RWPE2 (cell line): ENCODE measurements around the gene PTCH1.

ENCODE experiments used
- ATAC-seq: fragments of 200-7000 bp; cut with Tn5 transposase; 3 replicates; pipeline ENCODE4 v1.9.1; 2021; ENCODE audit warnings: low read depth
- DNase-seq: peaks from one replicate; pipeline ENCODE4 v3.0.0-alpha.2; 2020; ENCODE audit warnings: low spot score
- H3K27ac ChIP-seq: fragments of 450-650 bp; 2 replicates; pipeline ENCODE4 v1.5.1; 2017; ENCODE audit warnings: mild to moderate bottlenecking; ENCODE audit not compliant: poor library complexity, severe bottlenecking
- H3K27me3 ChIP-seq: fragments of 250-450 bp; sonication (Bioruptor Pico); 2 replicates; pipeline ENCODE4 v1.5.1; 2021; ENCODE audit warnings: mild to moderate bottlenecking, moderate library complexity; ENCODE audit not compliant: insufficient read depth, poor library complexity, severe bottlenecking
- H3K36me3 ChIP-seq: fragments of 250-450 bp; sonication (Bioruptor Pico); 2 replicates; pipeline ENCODE4 v1.5.1; 2020; ENCODE audit warnings: low read depth, mild to moderate bottlenecking, moderate library complexity
- H3K4me1 ChIP-seq: fragments of 250-450 bp; sonication (Bioruptor Pico); 2 replicates; pipeline ENCODE4 v1.5.1; 2021; ENCODE audit warnings: mild to moderate bottlenecking, moderate library complexity; ENCODE audit not compliant: insufficient read depth, poor library complexity, severe bottlenecking
- H3K4me3 ChIP-seq: fragments of 250-450 bp; sonication (Bioruptor Pico); 2 replicates; pipeline ENCODE4 v1.5.1; 2021; ENCODE audit warnings: mild to moderate bottlenecking, moderate library complexity; ENCODE audit not compliant: severe bottlenecking
- H3K9me3 ChIP-seq: fragments of 250-450 bp; sonication (Bioruptor Pico); 2 replicates; pipeline ENCODE4 v1.5.1; 2021; ENCODE audit warnings: mild to moderate bottlenecking, moderate library complexity; ENCODE audit not compliant: severe bottlenecking
- TF ChIP-seq, protein P1 (sequence below): fragments of 450-650 bp; IDR thresholded peaks from one replicate; pipeline ENCODE4 v1.5.1; 2017; ENCODE audit warnings: mild to moderate bottlenecking, moderate library complexity; ENCODE audit not compliant: poor library complexity, severe bottlenecking

The PTCH1 gene

DNA sequence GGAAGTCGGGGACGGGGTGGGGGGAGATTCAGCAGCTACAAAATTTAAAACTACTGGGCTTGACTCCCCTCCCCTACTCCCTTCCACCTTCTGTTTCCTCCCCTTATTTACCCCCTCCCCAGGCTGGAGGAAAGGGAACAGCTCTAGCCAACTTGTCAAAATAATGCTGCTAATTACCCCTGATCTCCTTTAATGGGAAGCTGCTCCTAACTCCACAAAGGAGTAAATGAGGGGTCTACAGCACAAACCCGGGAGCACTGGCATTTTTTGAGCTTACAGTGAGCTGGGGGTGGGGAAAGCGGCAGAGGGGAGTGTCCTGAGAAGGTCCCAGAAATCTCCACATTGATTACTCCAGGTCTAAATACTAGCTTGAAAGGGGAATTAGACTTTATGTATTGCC lies 3.1 kb downstream of the PTCH1 start:
- no peaks in the 10 kb centered on the region for H3K36me3 ChIP-seq
- TF ChIP-seq, protein P1, sequence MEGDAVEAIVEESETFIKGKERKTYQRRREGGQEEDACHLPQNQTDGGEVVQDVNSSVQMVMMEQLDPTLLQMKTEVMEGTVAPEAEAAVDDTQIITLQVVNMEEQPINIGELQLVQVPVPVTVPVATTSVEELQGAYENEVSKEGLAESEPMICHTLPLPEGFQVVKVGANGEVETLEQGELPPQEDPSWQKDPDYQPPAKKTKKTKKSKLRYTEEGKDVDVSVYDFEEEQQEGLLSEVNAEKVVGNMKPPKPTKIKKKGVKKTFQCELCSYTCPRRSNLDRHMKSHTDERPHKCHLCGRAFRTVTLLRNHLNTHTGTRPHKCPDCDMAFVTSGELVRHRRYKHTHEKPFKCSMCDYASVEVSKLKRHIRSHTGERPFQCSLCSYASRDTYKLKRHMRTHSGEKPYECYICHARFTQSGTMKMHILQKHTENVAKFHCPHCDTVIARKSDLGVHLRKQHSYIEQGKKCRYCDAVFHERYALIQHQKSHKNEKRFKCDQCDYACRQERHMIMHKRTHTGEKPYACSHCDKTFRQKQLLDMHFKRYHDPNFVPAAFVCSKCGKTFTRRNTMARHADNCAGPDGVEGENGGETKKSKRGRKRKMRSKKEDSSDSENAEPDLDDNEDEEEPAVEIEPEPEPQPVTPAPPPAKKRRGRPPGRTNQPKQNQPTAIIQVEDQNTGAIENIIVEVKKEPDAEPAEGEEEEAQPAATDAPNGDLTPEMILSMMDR = no peak
- no peaks in the 10 kb centered on the region for H3K9me3 ChIP-seq
- H3K27me3 ChIP-seq = no peaks in the 10 kb centered on the region
- no peak overlapping the region for H3K27ac ChIP-seq
- ATAC-seq (no peak), DNase-seq (no peak)
- H3K4me1 ChIP-seq = no peaks in the 10 kb centered on the region
- H3K4me3 ChIP-seq = no peak overlapping the region

DNA sequence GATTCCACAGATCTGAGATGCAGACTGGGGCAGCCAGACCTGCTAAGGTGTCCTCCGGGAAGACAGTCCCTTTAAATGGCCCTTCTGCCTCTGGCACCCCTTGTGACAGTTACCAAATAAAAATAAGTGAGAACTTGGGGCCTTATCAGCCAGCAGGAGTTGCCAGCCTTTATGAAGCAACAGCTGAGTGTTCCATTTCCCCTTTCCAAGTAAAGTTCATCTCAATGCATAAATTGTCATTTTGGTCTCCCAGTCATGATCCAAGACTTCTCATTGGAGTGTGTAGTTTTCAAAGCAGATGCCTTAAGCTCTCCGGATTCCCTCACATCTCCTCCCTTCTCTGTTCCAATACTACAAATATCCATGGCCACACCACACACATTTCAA lies 4.1 kb downstream of the PTCH1 start:
- ATAC-seq (no peak), DNase-seq (no peak)
- TF ChIP-seq, protein P1 = no peak
- Histone ChIP-seq H3K27ac (no peak overlapping the region), H3K36me3 (no peaks in the 10 kb centered on the region), H3K4me1 (no peaks in the 10 kb centered on the region), H3K4me3 (no peak overlapping the region), H3K9me3 (no peaks in the 10 kb centered on the region), H3K27me3 (no peaks in the 10 kb centered on the region)

DNA sequence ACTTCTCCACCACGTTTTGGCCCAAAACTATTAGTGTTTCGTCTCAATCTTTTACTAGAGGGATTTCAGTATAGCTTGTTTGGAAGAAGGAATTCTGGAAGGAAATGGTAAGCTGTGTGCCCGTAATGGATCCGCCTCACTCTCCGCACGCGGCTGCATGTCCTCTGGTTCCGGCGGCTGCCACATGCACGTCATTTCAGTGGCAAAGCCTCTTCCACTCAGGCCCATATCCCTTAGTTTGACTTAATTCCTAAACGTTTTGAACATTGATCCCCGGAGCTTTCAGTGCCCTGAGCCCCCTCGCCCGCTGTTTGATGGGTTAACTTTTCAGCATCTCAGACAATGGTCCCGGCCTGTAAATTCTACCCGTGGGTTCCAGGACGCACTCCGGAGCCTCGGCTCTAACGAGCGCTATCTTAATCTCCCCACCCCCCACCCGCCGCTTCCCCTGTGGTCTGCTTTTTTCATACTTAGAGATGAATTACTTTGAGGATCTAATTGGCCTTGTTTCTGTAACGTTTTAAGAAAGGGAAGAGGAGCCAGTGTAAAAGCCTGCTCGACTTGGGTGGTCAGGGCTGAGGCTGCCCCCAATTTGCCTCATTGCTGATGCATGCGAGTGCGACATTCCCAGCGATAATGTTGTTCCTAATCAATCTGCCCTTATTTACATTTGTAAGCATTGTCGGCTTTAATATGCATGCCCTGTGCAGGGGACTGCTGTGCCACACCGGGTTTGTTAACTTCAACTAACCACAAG lies 4.6 kb downstream of the PTCH1 start:
- H3K27me3 ChIP-seq = no peaks in the 10 kb centered on the region
- DNase-seq (no peak), ATAC-seq (no peak)
- TF ChIP-seq, protein P1 = no peak
- H3K27ac ChIP-seq = peak overlapping the region; percentile 90
- H3K36me3 ChIP-seq = no peaks in the 10 kb centered on the region
- H3K9me3 ChIP-seq = no peaks in the 10 kb centered on the region
- H3K4me1 ChIP-seq = no peaks in the 10 kb centered on the region
- peak overlapping the region; percentile 49 for H3K4me3 ChIP-seq

- no peaks in the 10 kb centered on the region for H3K36me3 ChIP-seq
- TF ChIP-seq, protein P1 = no peak
Observed at GRCh38 chr9:95511616-95511931, 5.2 kb downstream of the PTCH1 start.

GRCh38 chr9:95510709-95511615 lies 5.8 kb downstream of the PTCH1 start:
- DNase-seq (peak; percentile 93), ATAC-seq (peak; percentile 77)
- no peaks in the 10 kb centered on the region for H3K27me3 ChIP-seq
- H3K4me3 ChIP-seq = peak overlapping the region; percentile 49
- TF ChIP-seq, protein P1 = no peak
- no peaks in the 10 kb centered on the region for H3K9me3 ChIP-seq
- peak overlapping the region; percentile 90 for H3K27ac ChIP-seq
- H3K36me3 ChIP-seq = no peaks in the 10 kb centered on the region
- H3K4me1 ChIP-seq = no peaks in the 10 kb centered on the region

More at GRCh38 chr9:95511616-95511931, 5.2 kb downstream of the PTCH1 start:
- H3K4me1 ChIP-seq = no peaks in the 10 kb centered on the region
- peak overlapping the region; percentile 49 for H3K4me3 ChIP-seq
- H3K9me3 ChIP-seq = no peaks in the 10 kb centered on the region
- DNase-seq = no peak
- H3K27me3 ChIP-seq = no peaks in the 10 kb centered on the region
- peak overlapping the region; percentile 90 for H3K27ac ChIP-seq
- no peak for ATAC-seq
